Neural cell (in vitro differentiated cells): ENCODE data around the gene IPO7. TPM values are rescaled to one million over a fixed set of nuclear protein-coding genes. Genes with fewer than 3 reads are reported as not detected.

ENCODE experiments used
- H2AFZ ChIP-seq: fragments of 200-600, 300-800 bp; sonication (generic), shearing (Covaris generic); 2 replicates; pipeline ENCODE4 v1.6.0; 2014; ENCODE audit warnings: low read depth, mild to moderate bottlenecking, antibody characterized with exemption, low read length, moderate library complexity
- H3F3A ChIP-seq: fragments of 200-600 bp; shearing (Covaris generic); 2 replicates; pipeline ENCODE4 v1.6.1; 2016; ENCODE audit warnings: mild to moderate bottlenecking, moderate library complexity, mixed read lengths, antibody characterized with exemption, low read length; ENCODE audit not compliant: insufficient read depth, poor library complexity, severe bottlenecking
- H3K27ac ChIP-seq: fragments of 200-600, 300-800 bp; sonication (generic), shearing (Covaris generic); 2 replicates; pipeline ENCODE4 v1.5.1; 2014; ENCODE audit warnings: mild to moderate bottlenecking, low read length, moderate library complexity
- H3K27me3 ChIP-seq: fragments of 300-800, 200-600 bp; sonication (generic), shearing (Covaris generic); 2 replicates; pipeline ENCODE4 v1.6.0; 2014; ENCODE audit warnings: mild to moderate bottlenecking, low read depth, low read length, moderate library complexity; ENCODE audit not compliant: insufficient read depth
- H3K36me3 ChIP-seq: fragments of 300-800, 200-600 bp; sonication (generic), shearing (Covaris generic); 2 replicates; pipeline ENCODE4 v1.5.1; 2014; ENCODE audit warnings: mild to moderate bottlenecking, antibody characterized with exemption, low read length, moderate library complexity; ENCODE audit not compliant: insufficient read depth
- H3K4me2 ChIP-seq: fragments of 300-800, 200-600 bp; sonication (generic), shearing (Covaris generic); 2 replicates; pipeline ENCODE4 v1.6.0; 2014; ENCODE audit warnings: mild to moderate bottlenecking, low read length
- H3K4me3 ChIP-seq: fragments of 300-800, 200-600 bp; sonication (generic), shearing (Covaris generic); 2 replicates; pipeline ENCODE4 v1.5.1; 2014; ENCODE audit warnings: mild to moderate bottlenecking, low read length, moderate library complexity
- H3K79me2 ChIP-seq: fragments of 200-600 bp; shearing (Covaris generic); replicated peaks from 2 replicates; pipeline ENCODE4 v1.6.0; 2014; ENCODE audit warnings: mild to moderate bottlenecking, low read length, moderate library complexity; ENCODE audit not compliant: insufficient read depth
- H3K9ac ChIP-seq: fragments of 300-800, 200-600 bp; sonication (generic), shearing (Covaris generic); 2 replicates; pipeline ENCODE4 v1.6.1; 2016; ENCODE audit warnings: mild to moderate bottlenecking, low read length, mixed read lengths
- H3K9me2 ChIP-seq: fragments of 200-600 bp; shearing (Covaris generic); 2 replicates; pipeline ENCODE4 v1.6.1; 2016; ENCODE audit warnings: mild to moderate bottlenecking, low read length, mixed read lengths; ENCODE audit not compliant: insufficient read depth
- H3K9me3 ChIP-seq: fragments of 200-600, 300-800 bp; sonication (generic), shearing (Covaris generic); 2 replicates; pipeline ENCODE4 v1.6.1; 2016; ENCODE audit warnings: mild to moderate bottlenecking, mixed run types, low read length, moderate library complexity, mixed read lengths
- H4K20me1 ChIP-seq: fragments of 200-600 bp; shearing (Covaris generic); 2 replicates; pipeline ENCODE4 v1.6.1; 2016; ENCODE audit warnings: mild to moderate bottlenecking, mixed run types; ENCODE audit not compliant: insufficient read depth
- CTCF ChIP-seq: fragments of 450-650 bp; IDR thresholded peaks from 2 replicates; pipeline ENCODE4 v1.5.1; 2014; ENCODE audit warnings: antibody characterized with exemption, mild to moderate bottlenecking, moderate library complexity; ENCODE audit not compliant: poor library complexity, severe bottlenecking
- EP300 ChIP-seq: fragments of 450-650 bp; conservative IDR thresholded peaks from 2 replicates; pipeline ENCODE4 v1.6.1; 2014; ENCODE audit warnings: antibody characterized with exemption, mild to moderate bottlenecking, moderate library complexity; ENCODE audit not compliant: poor library complexity, severe bottlenecking
- EZH2 ChIP-seq: fragments of 200-600, 300-800 bp; shearing (Covaris generic), sonication (generic); IDR thresholded peaks from 2 replicates; pipeline ENCODE4 v1.6.1; 2014; ENCODE audit warnings: antibody characterized with exemption, low read length, borderline replicate concordance, mild to moderate bottlenecking; ENCODE audit not compliant: insufficient read depth, poor library complexity, severe bottlenecking
- MXI1 ChIP-seq: fragments of 450-650 bp; conservative IDR thresholded peaks from 2 replicates; pipeline ENCODE4 v1.6.1; 2014; ENCODE audit warnings: antibody characterized with exemption, mild to moderate bottlenecking; ENCODE audit not compliant: poor library complexity, severe bottlenecking
- POLR2AphosphoS5 ChIP-seq: IDR thresholded peaks from 2 replicates; pipeline ENCODE4 v1.6.1; 2012
- RAD21 ChIP-seq: fragments of 450-650 bp; conservative IDR thresholded peaks from 2 replicates; pipeline ENCODE4 v1.6.1; 2014; ENCODE audit warnings: antibody characterized with exemption, mild to moderate bottlenecking, moderate library complexity
- REST ChIP-seq: IDR thresholded peaks from 2 replicates; pipeline ENCODE4 v1.6.1; 2012; ENCODE audit warnings: borderline replicate concordance
- SMC3 ChIP-seq: fragments of 450-650 bp; conservative IDR thresholded peaks from 2 replicates; pipeline ENCODE4 v1.6.1; 2014; ENCODE audit warnings: antibody characterized with exemption, mild to moderate bottlenecking, moderate library complexity; ENCODE audit not compliant: poor library complexity
- TAF1 ChIP-seq: IDR thresholded peaks from 2 replicates; pipeline ENCODE4 v1.6.1; 2012; ENCODE audit warnings: low read depth
- polyA plus RNA-seq: library from polyadenylated mRNA; depleted of rRNA; stranded (reverse); fragments of >200 nt; gene quantifications from 2 replicates; pipeline ENCODE4 v1.2.3, GENCODE V29; 2014

IPO7 gene
- polyA plus RNA-seq, 1 donor from 2014 or later, result 69.2 TPM

- peak overlapping the region; percentile 74 for H3K4me3 ChIP-seq
- no peaks in the 10 kb centered on the region for H4K20me1 ChIP-seq
- H3K36me3 ChIP-seq, result no peaks in the 10 kb centered on the region
- H3K27ac ChIP-seq, result no peak overlapping the region
- peaks cover 57% of the 10 kb centered on the region for H3K79me2 ChIP-seq
- no peaks in the 10 kb centered on the region for H3F3A ChIP-seq
- no peak for TF ChIP-seq EP300
- no peak for TF ChIP-seq REST
- no peak for TF ChIP-seq RAD21
- TF ChIP-seq SMC3, result no peak
- TF ChIP-seq EZH2, result no peak
- no peak for TF ChIP-seq TAF1
- no peak for TF ChIP-seq CTCF
- TF ChIP-seq POLR2AphosphoS5, result no peak
- TF ChIP-seq MXI1, result no peak
- no peak overlapping the region for H2AFZ ChIP-seq
- no peak overlapping the region for H3K9ac ChIP-seq
- no peaks in the 10 kb centered on the region for H3K27me3 ChIP-seq
- H3K9me2 ChIP-seq, result no peaks in the 10 kb centered on the region
- H3K9me3 ChIP-seq, result no peaks in the 10 kb centered on the region
- no peak overlapping the region for H3K4me2 ChIP-seq
These were observed 2.4 kb downstream of the IPO7 start for GRCh38 chr11:9386901-9387300.

GRCh38 chr11:9396310-9396709, 11.9 kb downstream of the IPO7 start:
- Histone ChIP-seq H2AFZ (no peak overlapping the region), H4K20me1 (no peaks in the 10 kb centered on the region), H3F3A (no peaks in the 10 kb centered on the region), H3K27me3 (no peaks in the 10 kb centered on the region), H3K9me2 (no peaks in the 10 kb centered on the region), H3K36me3 (no peaks in the 10 kb centered on the region), H3K4me2 (no peak overlapping the region), H3K27ac (no peak overlapping the region), H3K79me2 (peaks cover 68% of the 10 kb centered on the region), H3K9me3 (no peaks in the 10 kb centered on the region), H3K9ac (no peak overlapping the region), H3K4me3 (no peak overlapping the region)
- TF ChIP-seq EZH2 (no peak), RAD21 (no peak), TAF1 (no peak), CTCF (no peak), POLR2AphosphoS5 (no peak), EP300 (no peak), SMC3 (no peak), MXI1 (no peak), REST (no peak)
